ENCODE results near the gene ENTR1.

Gene ENTR1

DNA sequence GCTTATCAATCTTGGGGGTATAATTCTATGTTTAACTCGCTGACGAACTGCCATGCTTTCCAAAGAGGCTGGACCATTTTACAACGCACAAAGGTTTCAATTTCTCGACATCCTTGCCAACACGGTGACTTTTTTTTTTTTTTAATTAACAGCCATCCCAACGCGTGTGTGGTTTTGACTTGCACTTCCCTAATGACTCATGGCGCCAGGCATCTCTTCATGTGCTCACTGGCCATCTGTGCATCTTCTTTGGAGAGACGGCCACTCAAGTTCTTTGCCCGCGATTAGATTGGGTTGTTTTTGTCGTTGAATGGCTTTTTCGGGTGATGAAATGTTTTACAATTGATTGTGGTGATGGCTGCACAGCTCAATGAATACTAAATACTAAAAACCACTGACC lies 24.4 kb downstream of the ENTR1 start:
- no peak overlapping the region for H3K4me3 ChIP-seq (ENCODE audit: low read depth, low read length)
- in situ Hi-C loops (cut with HindIII; ENCODE audit: low sequenced_read_pairs): no loop called here
- TF ChIP-seq, protein P1, sequence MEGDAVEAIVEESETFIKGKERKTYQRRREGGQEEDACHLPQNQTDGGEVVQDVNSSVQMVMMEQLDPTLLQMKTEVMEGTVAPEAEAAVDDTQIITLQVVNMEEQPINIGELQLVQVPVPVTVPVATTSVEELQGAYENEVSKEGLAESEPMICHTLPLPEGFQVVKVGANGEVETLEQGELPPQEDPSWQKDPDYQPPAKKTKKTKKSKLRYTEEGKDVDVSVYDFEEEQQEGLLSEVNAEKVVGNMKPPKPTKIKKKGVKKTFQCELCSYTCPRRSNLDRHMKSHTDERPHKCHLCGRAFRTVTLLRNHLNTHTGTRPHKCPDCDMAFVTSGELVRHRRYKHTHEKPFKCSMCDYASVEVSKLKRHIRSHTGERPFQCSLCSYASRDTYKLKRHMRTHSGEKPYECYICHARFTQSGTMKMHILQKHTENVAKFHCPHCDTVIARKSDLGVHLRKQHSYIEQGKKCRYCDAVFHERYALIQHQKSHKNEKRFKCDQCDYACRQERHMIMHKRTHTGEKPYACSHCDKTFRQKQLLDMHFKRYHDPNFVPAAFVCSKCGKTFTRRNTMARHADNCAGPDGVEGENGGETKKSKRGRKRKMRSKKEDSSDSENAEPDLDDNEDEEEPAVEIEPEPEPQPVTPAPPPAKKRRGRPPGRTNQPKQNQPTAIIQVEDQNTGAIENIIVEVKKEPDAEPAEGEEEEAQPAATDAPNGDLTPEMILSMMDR (IDR thresholded peaks at IDR 0.05; ENCODE audit: low read depth, low read length): no peak
- no peak for DNase-seq (ENCODE audit: low read depth, low spot score)

DNA sequence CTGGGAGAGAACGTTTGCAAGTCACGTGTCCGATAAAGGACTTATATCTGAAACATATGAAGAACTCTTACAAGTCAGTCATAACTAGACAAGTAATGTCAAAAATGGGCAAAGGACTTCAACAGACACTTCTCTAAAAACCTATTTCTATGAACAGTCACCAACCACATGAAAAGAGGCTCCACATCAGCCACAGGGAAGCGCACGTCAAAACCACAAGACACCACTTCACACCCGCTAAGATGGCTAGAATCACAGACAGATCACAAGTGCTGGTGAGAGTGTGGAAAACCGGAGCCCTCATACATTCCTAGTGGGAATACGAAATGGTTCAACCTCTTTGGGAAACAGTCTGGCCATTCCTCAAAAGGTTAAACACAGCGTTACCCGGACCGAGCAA lies 25.4 kb downstream of the ENTR1 start:
- TF ChIP-seq, protein P1 (IDR thresholded peaks at IDR 0.05; ENCODE audit: low read depth, low read length): no peak
- DNase-seq (ENCODE audit: low read depth, low spot score): no peak
- no peak overlapping the region for H3K4me3 ChIP-seq (ENCODE audit: low read depth, low read length)
- in situ Hi-C loops (cut with HindIII; ENCODE audit: low sequenced_read_pairs): no loop called here

DNA sequence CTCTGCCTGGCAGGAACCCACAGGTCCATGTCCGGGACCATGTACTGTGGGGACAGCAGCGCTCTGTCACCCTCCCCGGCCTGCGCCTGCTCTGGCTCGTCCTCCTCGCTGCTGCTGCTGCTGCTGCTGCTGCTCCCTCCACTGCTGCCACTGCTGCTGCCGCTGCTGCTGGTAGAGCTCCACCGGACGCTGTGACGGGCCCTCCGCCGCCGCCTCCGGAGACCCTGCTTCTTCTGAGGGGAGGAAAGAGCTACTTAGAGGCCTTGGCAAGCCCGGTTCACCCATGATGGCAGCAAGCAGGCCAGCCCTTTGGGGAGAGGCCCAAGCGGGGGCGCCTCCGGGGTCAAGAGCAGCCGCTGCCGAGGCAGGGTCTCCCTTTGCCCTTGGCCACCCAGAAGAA lies 27.0 kb downstream of the ENTR1 start:
- no peak overlapping the region for H3K4me3 ChIP-seq (ENCODE audit: low read depth, low read length)
- DNase-seq (ENCODE audit: low read depth, low spot score): no peak
- in situ Hi-C loops (cut with HindIII; ENCODE audit: low sequenced_read_pairs): no loop called here
- TF ChIP-seq, protein P1 (IDR thresholded peaks at IDR 0.05; ENCODE audit: low read depth, low read length): no peak

DNA sequence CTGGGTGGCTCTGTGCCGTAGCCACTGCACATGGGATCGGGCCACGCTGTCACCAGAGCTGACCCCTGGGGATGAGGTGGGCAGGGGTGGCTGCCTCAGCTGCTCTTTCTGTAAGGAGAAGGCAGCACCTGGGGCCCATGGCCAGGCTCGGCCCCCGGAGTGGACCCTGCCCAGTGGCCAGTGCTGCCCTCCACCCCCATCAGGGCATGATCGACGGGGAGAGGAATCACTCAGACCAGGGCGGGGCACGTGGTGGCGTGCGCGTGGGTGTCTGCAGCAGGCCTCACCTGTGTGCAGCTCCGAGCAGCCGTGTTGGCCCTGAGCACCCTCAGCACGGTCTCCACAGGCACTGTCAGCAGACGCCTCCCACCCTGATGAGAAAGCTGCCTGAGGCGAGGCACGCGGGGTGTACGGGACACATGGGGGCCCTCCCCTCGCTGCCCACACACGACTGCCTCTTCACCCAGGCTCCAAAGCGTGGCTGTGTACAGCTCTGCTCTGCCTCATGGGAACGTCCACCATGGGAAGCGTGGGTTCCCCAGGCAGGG lies 28.4 kb downstream of the ENTR1 start:
- no peak for DNase-seq (ENCODE audit: low read depth, low spot score)
- in situ Hi-C loops (cut with HindIII; ENCODE audit: low sequenced_read_pairs): no loop called here
- no peak overlapping the region for H3K4me3 ChIP-seq (ENCODE audit: low read depth, low read length)
- TF ChIP-seq, protein P1 (IDR thresholded peaks at IDR 0.05; ENCODE audit: low read depth, low read length): no peak

DNA sequence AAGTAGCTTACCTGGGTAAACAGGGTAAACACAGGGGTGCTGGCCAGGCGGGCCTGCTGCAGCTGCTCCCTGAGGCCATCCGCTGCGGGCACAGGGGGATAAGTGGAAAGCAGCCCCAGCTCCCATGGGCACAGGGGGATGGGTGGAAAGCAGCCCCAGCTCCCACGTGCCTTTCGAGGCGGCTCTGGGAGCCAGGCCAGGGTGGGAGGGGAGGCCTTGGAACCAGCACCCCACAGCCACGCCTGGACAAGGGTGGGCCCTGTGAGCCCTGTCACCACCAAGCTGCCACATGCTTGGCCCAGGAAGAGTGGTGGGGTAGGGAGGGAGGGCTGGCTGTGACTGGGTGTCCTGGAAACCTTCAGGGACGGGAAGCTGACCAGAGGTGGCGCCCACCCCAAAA lies 29.1 kb downstream of the ENTR1 start:
- TF ChIP-seq, protein P1 (IDR thresholded peaks at IDR 0.05; ENCODE audit: low read depth, low read length): no peak
- in situ Hi-C loops (cut with HindIII; ENCODE audit: low sequenced_read_pairs): no loop called here
- DNase-seq (ENCODE audit: low read depth, low spot score): no peak
- H3K4me3 ChIP-seq (ENCODE audit: low read depth, low read length): no peak overlapping the region

DNA sequence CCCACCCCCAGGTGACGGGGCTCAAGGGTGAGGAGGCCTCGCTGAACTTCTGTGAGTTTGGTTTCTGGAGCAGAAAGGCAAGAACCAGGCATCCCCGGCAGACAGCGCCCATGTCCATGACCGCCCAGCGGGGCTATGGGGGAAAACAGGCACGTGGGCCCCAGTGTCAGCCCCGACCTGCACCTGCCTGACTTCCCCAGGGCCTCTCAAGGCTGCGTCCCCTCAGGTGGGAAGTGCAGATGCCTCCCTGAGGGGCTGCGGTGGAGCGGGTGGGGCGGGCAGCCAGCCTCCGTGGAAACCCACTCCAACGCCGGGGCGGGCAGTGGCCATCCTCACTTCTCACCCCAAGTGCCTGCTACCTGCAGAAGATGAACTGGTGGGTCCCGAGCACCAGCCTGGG lies 30.0 kb downstream of the ENTR1 start:
- TF ChIP-seq, protein P1 (IDR thresholded peaks at IDR 0.05; ENCODE audit: low read depth, low read length): no peak
- in situ Hi-C loops (cut with HindIII; ENCODE audit: low sequenced_read_pairs): no loop called here
- DNase-seq (ENCODE audit: low read depth, low spot score): no peak
- H3K4me3 ChIP-seq (ENCODE audit: low read depth, low read length): no peak overlapping the region

DNA sequence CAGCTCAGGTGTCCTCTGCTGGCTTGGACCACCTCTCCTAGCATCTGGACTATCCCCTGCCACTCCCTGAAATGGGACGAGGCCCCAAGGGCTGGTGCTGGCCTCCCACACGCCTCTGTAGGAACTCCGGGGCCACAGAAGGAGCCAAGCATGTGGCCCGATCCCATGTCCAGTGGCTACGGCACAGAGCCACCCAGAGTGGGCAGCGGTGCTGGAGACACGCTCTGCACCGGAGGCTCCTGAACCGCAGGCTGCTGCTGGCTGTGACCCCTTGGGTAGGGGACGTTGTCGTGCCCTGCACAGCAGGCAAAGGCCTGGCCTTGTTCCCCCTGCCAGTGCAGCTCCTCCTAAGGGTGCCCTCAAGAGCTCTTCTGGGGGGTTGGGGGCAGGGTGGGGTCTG lies 30.5 kb downstream of the ENTR1 start:
- H3K4me3 ChIP-seq (ENCODE audit: low read depth, low read length): no peak overlapping the region
- in situ Hi-C loops (cut with HindIII; ENCODE audit: low sequenced_read_pairs): no loop called here
- TF ChIP-seq, protein P1 (IDR thresholded peaks at IDR 0.05; ENCODE audit: low read depth, low read length): no peak
- no peak for DNase-seq (ENCODE audit: low read depth, low spot score)
